Cardiac muscle cell (in vitro differentiated cells and primary cell): Measurements from ENCODE around the gene SLC25A42. TPM values are rescaled to one million over a fixed set of nuclear protein-coding genes. Genes with fewer than 3 reads are reported as not detected.
A peak's percentile ranks its signal among the peaks of the same experiment; 100 is the strongest.
"Not testable (repeated sequence)": the region's sequence is repeated elsewhere in the genome, so short reads cannot be mapped to it uniquely, and the experiment has no call there.

Experiments
- DNase-seq, 2 donors: peaks; one replicate each; pipeline versions ENCODE4 v3.0.0 to v3.0.0-alpha.2; 2010 to 2017; ENCODE audit warnings: low read depth in 1 of 2, low spot score in 1 of 2
- H3K27ac ChIP-seq: fragments of 200-600 bp; sonication (generic); 2 replicates; pipeline ENCODE4 v1.5.1; 2016
- H3K27me3 ChIP-seq: fragments of 200-600 bp; sonication (generic); 2 replicates; pipeline ENCODE4 v1.6.0; 2016; ENCODE audit warnings: control low read depth
- H3K36me3 ChIP-seq: fragments of 200-600 bp; sonication (generic); 2 replicates; pipeline ENCODE4 v1.5.1; 2016; ENCODE audit warnings: control low read depth
- H3K4me1 ChIP-seq: fragments of 200-600 bp; sonication (generic); 2 replicates; pipeline ENCODE4 v1.8.1; 2017; ENCODE audit warnings: low read depth, mild to moderate bottlenecking, mixed run types
- H3K4me3 ChIP-seq: fragments of 200-600 bp; sonication (generic); 2 replicates; pipeline ENCODE4 v1.5.1; 2016; ENCODE audit warnings: mild to moderate bottlenecking
- H3K9me3 ChIP-seq: fragments of 200-600 bp; sonication (generic); 2 replicates; pipeline ENCODE4 v1.5.1; 2017; ENCODE audit warnings: low read depth, mild to moderate bottlenecking, control low read depth
- CTCF ChIP-seq: IDR thresholded peaks from 2 replicates; pipeline ENCODE4 v1.5.1; 2012; ENCODE audit warnings: low read depth, mild to moderate bottlenecking, low read length
- polyA plus RNA-seq: library from polyadenylated mRNA; unstranded; fragments of >200 nt; fragmentation: Nextera tagmentation; extraction: Ambion mirVana; gene quantifications from 2 replicates; pipeline ENCODE4 v1.2.1, GENCODE V29; 2016
- total RNA-seq: library from RNA; depleted of rRNA; stranded (reverse); fragments of >200 nt; gene quantifications from 2 replicates; pipeline ENCODE4 v1.2.3, GENCODE V29; 2016

The SLC25A42 gene
- total and polyA plus RNA-seq, 2 experiments from 2014 or later = 30.4 to 31.3 TPM

- TF ChIP-seq CTCF = no peak
- no peak for DNase-seq
- H3K4me3 ChIP-seq = no peak overlapping the region
- H3K4me1 ChIP-seq = peaks cover 14% of the 10 kb centered on the region
- H3K27me3 ChIP-seq = no peaks in the 10 kb centered on the region
- no peaks in the 10 kb centered on the region for H3K9me3 ChIP-seq
- no peaks in the 10 kb centered on the region for H3K36me3 ChIP-seq
- H3K27ac ChIP-seq = no peak overlapping the region
These were observed 68.2 kb downstream of the SLC25A42 start for GRCh38 chr19:19131989-19132388.

GRCh38 chr19:19132912-19133311 lies 69.1 kb downstream of the SLC25A42 start:
- peaks cover 20% of the 10 kb centered on the region for H3K4me1 ChIP-seq
- no peak for TF ChIP-seq CTCF
- no peak overlapping the region for H3K4me3 ChIP-seq
- H3K9me3 ChIP-seq = no peaks in the 10 kb centered on the region
- no peaks in the 10 kb centered on the region for H3K27me3 ChIP-seq
- H3K36me3 ChIP-seq = no peaks in the 10 kb centered on the region
- H3K27ac ChIP-seq = no peak overlapping the region
- no peak for DNase-seq

DNA sequence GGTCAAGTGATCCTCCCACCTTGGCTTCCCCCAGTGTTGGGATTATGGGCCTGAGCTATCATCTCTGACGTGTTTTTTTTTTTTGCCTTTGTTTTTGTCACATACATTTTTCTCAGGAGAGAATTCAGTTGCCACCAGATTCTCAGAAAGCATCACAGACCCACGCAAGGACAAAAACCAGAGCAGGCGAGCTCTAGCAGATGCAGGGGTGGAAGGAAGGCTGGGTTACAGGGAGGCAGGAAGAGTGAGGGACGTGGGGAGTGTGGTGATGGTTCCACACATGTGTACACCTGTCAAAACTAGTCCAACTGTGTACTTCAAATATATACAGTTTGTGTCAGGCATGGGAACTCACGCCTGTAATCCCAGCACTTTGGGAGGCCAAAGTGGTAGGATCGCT lies 70.2 kb downstream of the SLC25A42 start:
- H3K9me3 ChIP-seq = no peaks in the 10 kb centered on the region
- no peak overlapping the region for H3K4me3 ChIP-seq
- no peaks in the 10 kb centered on the region for H3K36me3 ChIP-seq
- no peak for TF ChIP-seq CTCF
- H3K4me1 ChIP-seq = peaks cover 20% of the 10 kb centered on the region
- H3K27me3 ChIP-seq = no peaks in the 10 kb centered on the region
- DNase-seq = no peak
- H3K27ac ChIP-seq = peak overlapping the region; percentile 86

DNA sequence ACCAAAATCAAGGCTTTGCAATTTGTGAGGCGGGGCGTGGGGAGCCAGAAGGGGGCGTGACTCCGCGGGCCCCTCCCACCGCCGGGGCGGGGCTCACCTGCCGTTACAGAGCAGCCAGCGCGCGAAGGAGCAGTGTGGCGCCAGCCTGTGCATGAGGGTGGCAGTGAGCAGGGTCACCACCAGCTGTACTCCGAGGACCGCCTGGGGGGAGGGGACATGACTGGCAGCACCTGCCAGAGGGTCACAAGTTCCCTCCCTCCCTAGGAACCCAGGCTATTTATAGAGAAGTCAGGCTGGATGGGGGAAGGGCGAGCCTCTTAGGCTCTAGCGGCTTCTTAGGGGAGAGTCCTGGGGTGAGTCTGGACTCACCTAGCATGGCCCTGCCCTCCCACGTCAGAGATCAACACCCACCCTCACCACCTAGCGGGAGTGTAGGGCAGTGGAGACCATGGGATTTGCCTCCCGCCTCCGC lies 70.9 kb downstream of the SLC25A42 start:
- H3K36me3 ChIP-seq = no peaks in the 10 kb centered on the region
- H3K27me3 ChIP-seq = no peaks in the 10 kb centered on the region
- no peaks in the 10 kb centered on the region for H3K9me3 ChIP-seq
- DNase-seq = peak in 1 of 2 donors; percentile 98
- H3K27ac ChIP-seq = peak overlapping the region; percentile 86
- TF ChIP-seq CTCF = peak; percentile 2
- H3K4me1 ChIP-seq = peaks cover 20% of the 10 kb centered on the region
- no peak overlapping the region for H3K4me3 ChIP-seq

DNA sequence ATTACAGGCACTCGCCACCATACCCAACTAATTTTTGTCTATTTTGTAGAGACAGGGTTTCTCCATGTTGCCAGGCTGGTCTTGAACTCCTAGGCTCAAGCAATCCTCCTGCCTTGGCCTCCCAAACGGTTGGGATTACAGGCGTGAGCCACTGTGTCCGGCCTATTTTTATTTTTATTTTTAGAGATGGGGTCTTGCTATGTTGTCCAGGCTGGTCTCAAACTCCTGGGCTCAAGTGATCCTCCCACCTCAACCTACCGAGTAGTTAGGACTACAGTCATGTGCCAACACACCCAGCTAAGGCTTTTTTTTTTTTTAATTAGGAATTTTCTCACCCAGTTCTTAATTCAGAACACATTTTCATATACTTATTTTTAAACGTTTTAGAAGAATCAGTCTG lies 71.9 kb downstream of the SLC25A42 start:
- H3K27me3 ChIP-seq, H3K9me3 ChIP-seq, H3K4me3 ChIP-seq, DNase-seq, H3K36me3 ChIP-seq: not testable (repeated sequence)
- H3K4me1 ChIP-seq = peaks cover 20% of the 10 kb centered on the region
- peak overlapping the region; percentile 86 for H3K27ac ChIP-seq

GRCh38 chr19:19137556-19138108 lies 73.8 kb downstream of the SLC25A42 start:
- peak overlapping the region; percentile 5 for H3K27ac ChIP-seq
- TF ChIP-seq CTCF = no peak
- peaks cover 20% of the 10 kb centered on the region for H3K4me1 ChIP-seq
- peaks cover 3% of the 10 kb centered on the region for H3K27me3 ChIP-seq
- H3K36me3 ChIP-seq = no peaks in the 10 kb centered on the region
- no peaks in the 10 kb centered on the region for H3K9me3 ChIP-seq
- peak overlapping the region; percentile 53 for H3K4me3 ChIP-seq
- DNase-seq = peak; percentile 25 to 39
